H9 (cell line): ENCODE data around the gene SRC. TPM values are rescaled to one million over a fixed set of nuclear protein-coding genes. Genes with fewer than 3 reads are reported as not detected.

Experiments used
- DNase-seq: peaks from one replicate; pipeline ENCODE4 v3.0.0-alpha.2; 2017
- H2AFZ ChIP-seq: one replicate; pipeline ENCODE4 v1.6.1; 2013; ENCODE audit warnings: mild to moderate bottlenecking, low read length, control low read depth, moderate library complexity
- H2AK5ac ChIP-seq: 2 replicates; pipeline ENCODE4 v1.6.1; 2013; ENCODE audit warnings: low read length, control low read depth, mixed read lengths; ENCODE audit not compliant: insufficient read length
- H2BK120ac ChIP-seq: one replicate; pipeline ENCODE4 v1.6.1; 2013; ENCODE audit warnings: low read depth, mild to moderate bottlenecking, low read length, control low read depth, inconsistent platforms; ENCODE audit not compliant: poor library complexity, severe bottlenecking
- H2BK12ac ChIP-seq: 2 replicates; pipeline ENCODE4 v1.6.1; 2013; ENCODE audit warnings: low read length, control low read depth, mixed read lengths, low read depth; ENCODE audit not compliant: insufficient read length
- H2BK15ac ChIP-seq: 2 replicates; pipeline ENCODE4 v1.6.1; 2013; ENCODE audit warnings: low read depth, low read length, control low read depth
- H2BK20ac ChIP-seq: one replicate; pipeline ENCODE4 v1.6.1; 2013; ENCODE audit warnings: low read depth, mild to moderate bottlenecking, low read length, control low read depth, inconsistent platforms; ENCODE audit not compliant: poor library complexity, severe bottlenecking
- H2BK5ac ChIP-seq: 2 replicates; pipeline ENCODE4 v1.6.1; 2013; ENCODE audit warnings: low read length, control low read depth, mixed read lengths; ENCODE audit not compliant: insufficient read length
- H3K14ac ChIP-seq: 2 replicates; pipeline ENCODE4 v1.6.1; 2013; ENCODE audit warnings: low read length, control low read depth; ENCODE audit not compliant: insufficient read depth
- H3K18ac ChIP-seq: 2 replicates; pipeline ENCODE4 v1.6.1; 2013; ENCODE audit warnings: low read depth, mild to moderate bottlenecking, mixed read lengths, low read length, control low read depth; ENCODE audit not compliant: insufficient read length
- H3K23ac ChIP-seq: 2 replicates; pipeline ENCODE4 v1.6.1; 2013; ENCODE audit warnings: low read length, control low read depth, mixed read lengths, low read depth; ENCODE audit not compliant: insufficient read length
- H3K23me2 ChIP-seq: 2 replicates; pipeline ENCODE4 v1.6.1; 2013; ENCODE audit warnings: low read depth, mild to moderate bottlenecking, mixed read lengths, low read length, control low read depth; ENCODE audit not compliant: insufficient read length, poor library complexity, severe bottlenecking
- H3K27ac ChIP-seq: 2 replicates; pipeline ENCODE4 v1.5.1; 2013; ENCODE audit warnings: low read length, control low read depth, mixed read lengths, low read depth; ENCODE audit not compliant: insufficient read length
- H3K27me3 ChIP-seq: 2 replicates; pipeline ENCODE4 v1.6.1; 2013; ENCODE audit warnings: low read length, control low read depth, inconsistent platforms; ENCODE audit not compliant: insufficient read depth
- H3K4ac ChIP-seq: 2 replicates; pipeline ENCODE4 v1.6.1; 2013; ENCODE audit warnings: low read depth, mild to moderate bottlenecking, control low read depth, inconsistent platforms, low read length, moderate library complexity
- H3K4me1 ChIP-seq: 2 replicates; pipeline ENCODE4 v1.6.1; 2013; ENCODE audit warnings: low read length, control low read depth, inconsistent platforms; ENCODE audit not compliant: insufficient read depth
- H3K4me2 ChIP-seq: 2 replicates; pipeline ENCODE4 v1.6.1; 2013; ENCODE audit warnings: low read length, control low read depth, mixed read lengths; ENCODE audit not compliant: insufficient read length, insufficient read depth
- H3K56ac ChIP-seq: 2 replicates; pipeline ENCODE4 v1.6.1; 2013; ENCODE audit warnings: low read depth, mild to moderate bottlenecking, mixed read lengths, low read length, control low read depth; ENCODE audit not compliant: insufficient read length
- H3K79me1 ChIP-seq: 2 replicates; pipeline ENCODE4 v1.6.1; 2013; ENCODE audit warnings: low read depth, mild to moderate bottlenecking, moderate library complexity, low read length, control low read depth, inconsistent platforms; ENCODE audit not compliant: insufficient read depth, poor library complexity, severe bottlenecking
- H3K79me2 ChIP-seq: 2 replicates; pipeline ENCODE4 v1.6.1; 2013; ENCODE audit warnings: low read length, control low read depth, inconsistent platforms; ENCODE audit not compliant: insufficient read depth
- H3K9ac ChIP-seq: 2 replicates; pipeline ENCODE4 v1.6.1; 2013; ENCODE audit warnings: low read length, control low read depth, mixed read lengths; ENCODE audit not compliant: insufficient read length; ENCODE audit errors: extremely low read depth
- H3K9me3 ChIP-seq: one replicate; pipeline ENCODE4 v1.6.1; 2013; ENCODE audit warnings: low read depth, low read length, inconsistent platforms; ENCODE audit not compliant: control insufficient read depth
- H3T11ph ChIP-seq: one replicate; pipeline ENCODE4 v1.6.1; 2013; ENCODE audit warnings: mild to moderate bottlenecking, low read length, control low read depth, inconsistent platforms
- H4K20me1 ChIP-seq: one replicate; pipeline ENCODE4 v1.6.1; 2013; ENCODE audit not compliant: control insufficient read depth, insufficient read length, insufficient read depth
- H4K5ac ChIP-seq: 2 replicates; pipeline ENCODE4 v1.6.1; 2013; ENCODE audit warnings: low read depth, mild to moderate bottlenecking, mixed read lengths, low read length, control low read depth; ENCODE audit not compliant: insufficient read length
- H4K8ac ChIP-seq: replicated peaks from 2 replicates; pipeline ENCODE4 v1.6.1; 2013; ENCODE audit warnings: low read length, control low read depth, mixed read lengths, low read depth; ENCODE audit not compliant: insufficient read length
- H4K91ac ChIP-seq: 2 replicates; pipeline ENCODE4 v1.6.1; 2013; ENCODE audit warnings: low read depth, mild to moderate bottlenecking, moderate library complexity, mixed read lengths, low read length, control low read depth; ENCODE audit not compliant: insufficient read length
- H3K27ac Mint-ChIP-seq, 3 experiments: 2 replicates in 2 of 3; 3 replicates in 1 of 3; pipeline ENCODE4 v1.8.0; 2020 to 2021; ENCODE audit warnings: mixed read lengths in 3 of 3, mild to moderate bottlenecking in 1 of 3, moderate library complexity in 1 of 3
- H3K27me3 Mint-ChIP-seq: 2 replicates; pipeline ENCODE4 v1.8.0; 2021; ENCODE audit warnings: low read depth, mild to moderate bottlenecking, moderate library complexity, mixed read lengths
- H3K36me3 Mint-ChIP-seq, 3 experiments: 2 replicates in 2 of 3; 3 replicates in 1 of 3; pipeline ENCODE4 v1.8.0; 2020 to 2021; ENCODE audit warnings: low read depth in 3 of 3, mixed read lengths in 3 of 3; ENCODE audit not compliant: insufficient read depth in 1 of 3
- H3K4me1 Mint-ChIP-seq, 2 experiments: 2 replicates each; pipeline ENCODE4 v1.8.0; 2020; ENCODE audit warnings: mixed read lengths in 2 of 2
- H3K4me3 Mint-ChIP-seq, 2 experiments: 2 replicates in 1 of 2; 3 replicates in 1 of 2; pipeline ENCODE4 v1.8.0; 2020 to 2021; ENCODE audit warnings: mild to moderate bottlenecking in 2 of 2, mixed read lengths in 2 of 2, moderate library complexity in 1 of 2
- H3K9me3 Mint-ChIP-seq, 2 experiments: 2 replicates in 1 of 2; 3 replicates in 1 of 2; pipeline ENCODE4 v1.8.0; 2020; ENCODE audit warnings: mild to moderate bottlenecking in 2 of 2, mixed read lengths in 2 of 2, moderate library complexity in 1 of 2
- CTCF ChIP-seq: fragments of 200-600 bp; sonication (generic); conservative IDR thresholded peaks from 3 replicates; pipeline ENCODE4 v1.8.0; 2021; ENCODE audit warnings: antibody characterized with exemption, mild to moderate bottlenecking
- WGBS: extraction: QIAGEN DNeasy Blood & Tissue Kit; methylation state at CpG from one replicate; pipeline ENCODE4 v1.1.7; 2013; ENCODE audit warnings: missing lambda C conversion rate, low lambda C conversion rate, mixed read lengths; ENCODE audit not compliant: insufficient read length; ENCODE audit errors: extremely low coverage; 5-methylcytosine and 5-hydroxymethylcytosine counted together
- total RNA-seq: library from RNA; stranded (reverse); gene quantifications from 2 replicates; pipeline ENCODE4 v1.2.1, GENCODE V29; 2021

SRC gene
- total RNA-seq, 1 experiment from 2014 or later, result 44.5 TPM

DNA sequence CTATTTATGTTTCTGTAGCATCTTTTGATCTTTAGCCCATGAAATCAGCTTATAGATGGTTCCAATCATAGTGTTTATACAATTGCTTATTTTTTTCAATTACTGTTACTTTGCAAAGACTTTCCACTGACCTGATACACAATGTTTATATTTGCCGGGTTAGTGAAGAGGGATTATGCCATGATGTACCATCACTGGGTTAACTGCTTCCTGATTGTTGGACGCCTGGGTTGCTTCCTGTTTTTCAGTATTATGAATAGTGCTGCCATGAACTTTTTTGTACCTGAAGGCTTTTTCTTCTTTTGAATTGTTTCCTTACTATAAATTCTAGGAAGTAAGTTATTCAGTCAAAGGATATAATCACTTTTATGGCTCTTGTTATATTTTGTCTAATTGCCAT, 49.6 kb upstream of the SRC start:
- H3K14ac ChIP-seq, result no peak overlapping the region
- H4K5ac ChIP-seq, result no peak overlapping the region
- no peak overlapping the region for H2AK5ac ChIP-seq
- H3K23ac ChIP-seq, result no peak overlapping the region
- no peak overlapping the region for H3T11ph ChIP-seq
- peaks cover 7% of the 10 kb centered on the region for H3K79me1 ChIP-seq
- no peak overlapping the region for H3K4me3 Mint-ChIP-seq
- H3K9me3 Mint-ChIP-seq, result peaks cover 13 to 17% of the 10 kb centered on the region in 2 experiments
- no peak for DNase-seq
- no peak overlapping the region for H4K91ac ChIP-seq
- H3K4me2 ChIP-seq, result no peak overlapping the region
- peak overlapping the region in 1 of 3 experiments; percentile 44; a peak in 2 of 7 replicates for H3K27ac Mint-ChIP-seq
- no peaks in the 10 kb centered on the region; the same call in 1 of the 2 replicates for H3K79me2 ChIP-seq
- H3K4me1 Mint-ChIP-seq, result peaks cover 14 to 21% of the 10 kb centered on the region in 2 experiments
- WGBS, result no CpG with 5 or more reads among the region's 2 CpGs
- no peaks in the 10 kb centered on the region for H3K27me3 ChIP-seq
- peaks cover 30 to 51% (median 37%) of the 10 kb centered on the region in 3 experiments for H3K36me3 Mint-ChIP-seq
- no peak overlapping the region for H3K18ac ChIP-seq
- TF ChIP-seq CTCF, result no peak
- H3K27me3 Mint-ChIP-seq, result no peaks in the 10 kb centered on the region
- H3K9me3 ChIP-seq, result no peaks in the 10 kb centered on the region
- H2BK20ac ChIP-seq, result no peak overlapping the region
- no peak overlapping the region for H3K56ac ChIP-seq
- no peak overlapping the region for H3K9ac ChIP-seq
- peaks cover 2% of the 10 kb centered on the region for H4K20me1 ChIP-seq
- H2BK12ac ChIP-seq, result no peak overlapping the region
- H3K23me2 ChIP-seq, result no peaks in the 10 kb centered on the region
- no peak overlapping the region for H2AFZ ChIP-seq
- no peak overlapping the region for H2BK5ac ChIP-seq
- no peak overlapping the region for H4K8ac ChIP-seq
- H3K4me1 ChIP-seq, result no peaks in the 10 kb centered on the region
- H3K27ac ChIP-seq, result no peak overlapping the region
- H2BK15ac ChIP-seq, result no peak overlapping the region
- H3K4ac ChIP-seq, result no peak overlapping the region
- no peak overlapping the region for H2BK120ac ChIP-seq
